GM13977 (cell line): ENCODE data around the gene CABYR.
"Not testable (repeated sequence)": the region's sequence is repeated elsewhere in the genome, so short reads cannot be mapped to it uniquely, and the experiment has no call there.

Experiments used
- DNase-seq: peaks from one replicate; pipeline ENCODE4 v3.0.0; 2012; ENCODE audit warnings: low spot score
- CTCF ChIP-seq: IDR thresholded peaks from 2 replicates; pipeline ENCODE4 v1.5.1; 2012; ENCODE audit warnings: mild to moderate bottlenecking, control low read depth; ENCODE audit not compliant: insufficient read depth; ENCODE audit errors: extremely low read depth, missing control alignments
- in situ Hi-C: fragments of 300-500 bp; cut with MboI; formaldehyde crosslinking; loops from one replicate; pipeline ENCODE4 v1.12.0; 2022; ENCODE audit warnings: low sequenced_read_pairs, low pct_unique_long_range_greater_than_20kb, mixed read lengths, inconsistent platforms; ENCODE audit not compliant: unreplicated experiment

Gene CABYR

GRCh38 chr18:24127735-24128134, 11.1 kb upstream of the CABYR start:
- DNase-seq: no peak
- no peak for TF ChIP-seq CTCF
- in situ Hi-C loops: no loop called here

GRCh38 chr18:24128700-24129099, 10.2 kb upstream of the CABYR start:
- in situ Hi-C loops: no loop called here
- no peak for DNase-seq
- no peak for TF ChIP-seq CTCF

GRCh38 chr18:24130494-24130893, 8.4 kb upstream of the CABYR start:
- in situ Hi-C loops: no loop called here
- no peak for TF ChIP-seq CTCF
- DNase-seq: no peak

GRCh38 chr18:24136967-24137373, 1.9 kb upstream of the CABYR start:
- no peak for TF ChIP-seq CTCF
- in situ Hi-C loops: no loop called here
- no peak for DNase-seq

GRCh38 chr18:24138409-24138788, 463 bp upstream of the CABYR start:
- no peak for DNase-seq
- in situ Hi-C loops: no loop called here
- TF ChIP-seq CTCF: no peak

GRCh38 chr18:24140697-24141096, 1.8 kb downstream of the CABYR start:
- no peak for TF ChIP-seq CTCF
- no peak for DNase-seq
- in situ Hi-C loops: no loop called here

GRCh38 chr18:24142376-24142775, 3.5 kb downstream of the CABYR start:
- TF ChIP-seq CTCF: no peak
- in situ Hi-C loops: no loop called here
- no peak for DNase-seq

GRCh38 chr18:24149591-24149990, 10.7 kb downstream of the CABYR start:
- in situ Hi-C loops, DNase-seq: not testable (repeated sequence)
